HUES6 (cell line): ENCODE results near the gene BIN1.

ENCODE experiments used
- H3K27ac ChIP-seq: 2 replicates; pipeline ENCODE4 v1.7.0; 2013; ENCODE audit warnings: low read depth, mild to moderate bottlenecking, low read length, inconsistent platforms
- H3K27me3 ChIP-seq: 2 replicates; pipeline ENCODE4 v1.6.1; 2013; ENCODE audit warnings: low read length; ENCODE audit not compliant: control insufficient read depth, insufficient read depth
- H3K36me3 ChIP-seq: 2 replicates; pipeline ENCODE4 v1.6.1; 2013; ENCODE audit warnings: low read length; ENCODE audit not compliant: control insufficient read depth, insufficient read depth
- H3K4me1 ChIP-seq: 2 replicates; pipeline ENCODE4 v1.6.1; 2013; ENCODE audit warnings: low read length; ENCODE audit not compliant: control insufficient read depth, insufficient read depth
- H3K4me3 ChIP-seq: 2 replicates; pipeline ENCODE4 v1.5.1; 2013; ENCODE audit warnings: low read depth, low read length
- H3K9ac ChIP-seq: one replicate; pipeline ENCODE4 v1.6.1; 2013; ENCODE audit warnings: mild to moderate bottlenecking, low read length
- H3K9me3 ChIP-seq: 2 replicates; pipeline ENCODE4 v1.6.1; 2013; ENCODE audit warnings: low read depth, low read length; ENCODE audit not compliant: control insufficient read depth, insufficient read depth

The BIN1 gene

GRCh38 chr2:127090281-127091120, 16.5 kb downstream of the BIN1 start:
- H3K4me1 ChIP-seq = peaks cover 54% of the 10 kb centered on the region
- H3K27ac ChIP-seq = no peak overlapping the region

GRCh38 chr2:127089478-127090235, 17.3 kb downstream of the BIN1 start:
- H3K36me3 ChIP-seq = no peaks in the 10 kb centered on the region
- no peaks in the 10 kb centered on the region for H3K9me3 ChIP-seq
- peaks cover 54% of the 10 kb centered on the region for H3K4me1 ChIP-seq
- no peak overlapping the region for H3K4me3 ChIP-seq
- no peak overlapping the region for H3K27ac ChIP-seq
- no peaks in the 10 kb centered on the region for H3K27me3 ChIP-seq
- no peak overlapping the region for H3K9ac ChIP-seq

More at GRCh38 chr2:127090281-127091120, 16.5 kb downstream of the BIN1 start:
- Histone ChIP-seq H3K36me3 (no peaks in the 10 kb centered on the region), H3K9me3 (no peaks in the 10 kb centered on the region), H3K27me3 (no peaks in the 10 kb centered on the region), H3K9ac (no peak overlapping the region), H3K4me3 (no peak overlapping the region)

- H3K4me3 ChIP-seq = no peak overlapping the region
Measured at GRCh38 chr2:127088706-127089105, 18.2 kb downstream of the BIN1 start.

GRCh38 chr2:127087791-127088495, 19.0 kb downstream of the BIN1 start:
- Histone ChIP-seq H3K4me1 (peaks cover 47% of the 10 kb centered on the region), H3K27ac (peak overlapping the region; percentile 10; the same call in 1 of the 2 replicates), H3K4me3 (no peak overlapping the region), H3K9me3 (no peaks in the 10 kb centered on the region), H3K9ac (peak overlapping the region; percentile 50), H3K36me3 (no peaks in the 10 kb centered on the region), H3K27me3 (no peaks in the 10 kb centered on the region)

More at GRCh38 chr2:127088706-127089105, 18.2 kb downstream of the BIN1 start:
- Histone ChIP-seq H3K4me1 (peaks cover 54% of the 10 kb centered on the region), H3K27ac (no peak overlapping the region), H3K9me3 (no peaks in the 10 kb centered on the region), H3K9ac (no peak overlapping the region), H3K27me3 (no peaks in the 10 kb centered on the region), H3K36me3 (no peaks in the 10 kb centered on the region)

GRCh38 chr2:127086990-127087790, 19.8 kb downstream of the BIN1 start:
- no peaks in the 10 kb centered on the region for H3K9me3 ChIP-seq
- no peaks in the 10 kb centered on the region for H3K36me3 ChIP-seq
- H3K27me3 ChIP-seq = no peaks in the 10 kb centered on the region
- peaks cover 49% of the 10 kb centered on the region for H3K4me1 ChIP-seq
- peak overlapping the region; percentile 17; the same call in 1 of the 2 replicates for H3K4me3 ChIP-seq
- peak overlapping the region; percentile 50 for H3K9ac ChIP-seq
- peak overlapping the region; percentile 62; the same call in 1 of the 2 replicates for H3K27ac ChIP-seq

GRCh38 chr2:127085317-127085681, 21.7 kb downstream of the BIN1 start:
- H3K4me1 ChIP-seq = peaks cover 66% of the 10 kb centered on the region
- H3K27ac ChIP-seq = no peak overlapping the region
- no peaks in the 10 kb centered on the region for H3K36me3 ChIP-seq
- no peak overlapping the region for H3K9ac ChIP-seq
- no peaks in the 10 kb centered on the region for H3K9me3 ChIP-seq
- H3K27me3 ChIP-seq = no peaks in the 10 kb centered on the region
- H3K4me3 ChIP-seq = no peak overlapping the region

- H3K27me3 ChIP-seq = no peaks in the 10 kb centered on the region
- no peak overlapping the region for H3K4me3 ChIP-seq
- H3K4me1 ChIP-seq = peaks cover 72% of the 10 kb centered on the region
- no peak overlapping the region for H3K27ac ChIP-seq
- no peaks in the 10 kb centered on the region for H3K36me3 ChIP-seq
- no peak overlapping the region for H3K9ac ChIP-seq
- H3K9me3 ChIP-seq = no peaks in the 10 kb centered on the region
Measured at GRCh38 chr2:127084611-127085316, 22.2 kb downstream of the BIN1 start.

GRCh38 chr2:127083819-127084503, 23.0 kb downstream of the BIN1 start:
- Histone ChIP-seq H3K4me3 (no peak overlapping the region), H3K9ac (no peak overlapping the region), H3K27ac (no peak overlapping the region), H3K27me3 (no peaks in the 10 kb centered on the region), H3K36me3 (no peaks in the 10 kb centered on the region), H3K4me1 (peaks cover 80% of the 10 kb centered on the region), H3K9me3 (no peaks in the 10 kb centered on the region)

GRCh38 chr2:127082974-127083373, 24.0 kb downstream of the BIN1 start:
- Histone ChIP-seq H3K27me3 (no peaks in the 10 kb centered on the region), H3K4me1 (peaks cover 79% of the 10 kb centered on the region), H3K9me3 (no peaks in the 10 kb centered on the region), H3K36me3 (no peaks in the 10 kb centered on the region), H3K9ac (no peak overlapping the region), H3K4me3 (no peak overlapping the region), H3K27ac (no peak overlapping the region)
